B cell (primary cell): ENCODE measurements around the gene CHCHD1. TPM values are rescaled to one million over a fixed set of nuclear protein-coding genes. Genes with fewer than 3 reads are reported as not detected.
"Not testable (repeated sequence)": the region's sequence is repeated elsewhere in the genome, so short reads cannot be mapped to it uniquely, and the experiment has no call there.

Experiments used
- ATAC-seq: fragments of 200-7000 bp; cut with Tn5 transposase; one replicate; pipeline ENCODE4 v1.10.0; 2021; ENCODE audit warnings: low read depth, mild to moderate bottlenecking, moderate number of reproducible peaks, moderate library complexity
- CTCF ChIA-PET: fragments of 350-600 bp; sonication (Branson Sonifier 250); formaldehyde crosslinking; loops from one replicate; lab custom pipeline; 2021; ENCODE audit warnings: antibody characterized with exemption, inconsistent platforms; lab: Charles Lee
- POLR2A ChIA-PET: fragments of 350-600 bp; sonication (Branson Sonifier 250); formaldehyde crosslinking; loops from one replicate; lab custom pipeline; 2021; ENCODE audit warnings: antibody characterized with exemption; lab: Charles Lee
- DNase-seq: peaks from one replicate; pipeline ENCODE4 v3.0.0; 2013
- H2AFZ ChIP-seq: 2 replicates; pipeline ENCODE4 v1.6.1; 2012; ENCODE audit warnings: mild to moderate bottlenecking, low read depth, low read length; ENCODE audit not compliant: insufficient read depth, poor library complexity, severe bottlenecking
- H3K27ac ChIP-seq, 2 donors: 1 replicate in 1 of 2; 2 replicates in 1 of 2; pipeline ENCODE4 v1.5.1; 2012 to 2013; ENCODE audit warnings: low read length in 2 of 2, mild to moderate bottlenecking in 2 of 2, moderate library complexity in 1 of 2
- H3K27me3 ChIP-seq, 4 experiments: fragments of 200-600 bp in 1 of 4; sonication (generic) in 1 of 4; replicated peaks in 1 of 4; 1 replicate in 2 of 4; 2 replicates in 2 of 4; pipeline versions ENCODE4 v1.6.1 to v1.7.0; 2013 to 2016; ENCODE audit warnings: low read length in 3 of 4, mild to moderate bottlenecking in 2 of 4, mixed read lengths in 1 of 4, moderate library complexity in 1 of 4; ENCODE audit not compliant: insufficient read depth in 4 of 4, control insufficient read depth in 3 of 4; ENCODE audit errors: control extremely low read depth in 1 of 4
- H3K36me3 ChIP-seq, 2 experiments: replicated peaks in 1 of 2; 1 replicate in 1 of 2; 2 replicates in 1 of 2; pipeline versions ENCODE4 v1.6.1 to v1.7.1; 2013; ENCODE audit warnings: low read length in 1 of 2; ENCODE audit not compliant: insufficient read depth in 2 of 2, control insufficient read depth in 1 of 2; ENCODE audit errors: control extremely low read depth in 1 of 2, extremely low read depth in 1 of 2
- H3K4me1 ChIP-seq, 2 donors: fragments of 200-600 bp in 1 of 2; sonication (generic) in 1 of 2; 1 replicate in 1 of 2; 2 replicates in 1 of 2; pipeline versions ENCODE4 v1.5.1 to v1.6.1; 2013 to 2017; ENCODE audit warnings: low read length in 2 of 2; ENCODE audit not compliant: control insufficient read depth in 2 of 2, insufficient read depth in 2 of 2
- H3K4me2 ChIP-seq: replicated peaks from 2 replicates; pipeline ENCODE3; 2012; ENCODE audit warnings: mild to moderate bottlenecking, low read depth, low read length; ENCODE audit not compliant: poor library complexity, severe bottlenecking
- H3K4me3 ChIP-seq, 5 experiments: fragments of 200-600 bp in 1 of 5; sonication (generic) in 1 of 5; 1 replicate in 3 of 5; 2 replicates in 2 of 5; pipeline versions ENCODE4 v1.5.1 to v1.7.0; 2011 to 2016; ENCODE audit warnings: low read length in 4 of 5, mild to moderate bottlenecking in 4 of 5, low read depth in 2 of 5, control low read depth in 1 of 5, moderate library complexity in 1 of 5; ENCODE audit not compliant: insufficient read depth in 1 of 5; ENCODE audit errors: control extremely low read depth in 1 of 5, extremely low read depth in 1 of 5
- H3K79me2 ChIP-seq: fragments of 200-600 bp; sonication (generic); one replicate; pipeline ENCODE4 v1.6.0; 2016; ENCODE audit warnings: low read length; ENCODE audit not compliant: control insufficient read depth, insufficient read depth
- H3K9ac ChIP-seq: fragments of 200-600 bp; sonication (generic); 2 replicates; pipeline ENCODE4 v1.6.1; 2017; ENCODE audit warnings: mild to moderate bottlenecking, low read length, moderate library complexity
- H3K9me3 ChIP-seq, 3 donors: one replicate each; pipeline versions ENCODE4 v1.6.1 to v1.7.1; 2013; ENCODE audit warnings: low read length in 2 of 3; ENCODE audit not compliant: control insufficient read depth in 2 of 3, insufficient read depth in 1 of 3; ENCODE audit errors: control extremely low read depth in 1 of 3
- H4K20me1 ChIP-seq: 2 replicates; pipeline ENCODE4 v1.6.0; 2012; ENCODE audit warnings: mild to moderate bottlenecking, low read length; ENCODE audit not compliant: insufficient read depth, control insufficient read depth, poor library complexity, severe bottlenecking
- H3K27ac Mint-ChIP-seq: one replicate; pipeline ENCODE4 v1.8.0; 2021; ENCODE audit warnings: mixed read lengths
- H3K27me3 Mint-ChIP-seq: one replicate; pipeline ENCODE4 v1.8.0; 2021; ENCODE audit warnings: mixed read lengths
- H3K4me1 Mint-ChIP-seq: one replicate; pipeline ENCODE4 v1.8.0; 2021; ENCODE audit warnings: mixed read lengths
- H3K4me3 Mint-ChIP-seq: one replicate; pipeline ENCODE4 v1.8.0; 2021; ENCODE audit warnings: mixed read lengths
- H3K9me3 Mint-ChIP-seq: one replicate; pipeline ENCODE4 v1.8.0; 2022; ENCODE audit warnings: mixed read lengths; ENCODE audit not compliant: insufficient read depth
- CTCF ChIP-seq: fragments of 200-600 bp; IDR thresholded peaks from one replicate; pipeline ENCODE4 v1.8.0; 2022; ENCODE audit warnings: antibody characterized with exemption, mild to moderate bottlenecking
- WGBS: methylation state at CpG from one replicate; pipeline ENCODE4 v1.1.5; 2013; ENCODE audit warnings: missing lambda C conversion rate; ENCODE audit not compliant: insufficient coverage; 5-methylcytosine and 5-hydroxymethylcytosine counted together
- intact Hi-C: fragments of 100-400 bp; cut with micrococcal nuclease; formaldehyde crosslinking; loops from one replicate; pipeline ENCODE4 v1.10.0; 2022
- polyA plus RNA-seq: library from polyadenylated mRNA; depleted of rRNA; stranded (reverse); fragments of >200 nt; gene quantifications from 2 replicates; pipeline ENCODE4 v1.2.3, GENCODE V29; 2012
- small RNA-seq: library from RNA; depleted of rRNA; stranded (forward); fragments of <200 nt; gene quantifications from one replicate; pipeline ENCODE3, GENCODE V24; 2012; ENCODE audit warnings: low replicate concordance, low read depth; ENCODE audit not compliant: insufficient read length
- total RNA-seq, 2 donors: library from RNA; stranded (reverse); fragments of 120-200 nt in 1 of 2; gene quantifications; 1 replicate in 1 of 2; 2 replicates in 1 of 2; pipeline versions ENCODE4 v1.2.3 to v1.2.4, GENCODE V29; 2013 to 2022

The CHCHD1 gene
- total and polyA plus RNA-seq, 2 donors (not counting 1 experiment from before 2014, with no cell fraction given) = 11.9 to 14.7 TPM

- Histone ChIP-seq H3K27ac (no peak overlapping the region), H3K27me3 (no peaks in the 10 kb centered on the region), H2AFZ (no peak overlapping the region), H3K4me3 (no peak overlapping the region), H4K20me1 (no peaks in the 10 kb centered on the region), H3K9me3 (no peaks in the 10 kb centered on the region), H3K4me1 (no peaks in the 10 kb centered on the region), H3K9ac (no peak overlapping the region), H3K79me2 (no peaks in the 10 kb centered on the region), H3K36me3 (peaks cover 0 to 51% of the 10 kb centered on the region in 2 experiments), H3K4me2 (no peak overlapping the region)
- ATAC-seq (no peak), DNase-seq (no peak)
- Mint-ChIP-seq H3K4me3 (no peak overlapping the region), H3K27ac (no peak overlapping the region), H3K9me3 (no peaks in the 10 kb centered on the region), H3K4me1 (no peaks in the 10 kb centered on the region), H3K27me3 (no peaks in the 10 kb centered on the region)
- no peak for TF ChIP-seq CTCF
- CTCF ChIA-PET = interaction anchor here (0.8 kb wide), 1 partner anchor 51 kb away, joined by 3 read pairs; no protein-coding TSS in a partner anchor
- POLR2A ChIA-PET = no interaction called here
- intact Hi-C loops = no loop called here
- WGBS = 90% methylated on average over 2 of the region's 6 CpGs
Measured at GRCh38 chr10:73828161-73828560, 46.3 kb downstream of the CHCHD1 start.

DNA sequence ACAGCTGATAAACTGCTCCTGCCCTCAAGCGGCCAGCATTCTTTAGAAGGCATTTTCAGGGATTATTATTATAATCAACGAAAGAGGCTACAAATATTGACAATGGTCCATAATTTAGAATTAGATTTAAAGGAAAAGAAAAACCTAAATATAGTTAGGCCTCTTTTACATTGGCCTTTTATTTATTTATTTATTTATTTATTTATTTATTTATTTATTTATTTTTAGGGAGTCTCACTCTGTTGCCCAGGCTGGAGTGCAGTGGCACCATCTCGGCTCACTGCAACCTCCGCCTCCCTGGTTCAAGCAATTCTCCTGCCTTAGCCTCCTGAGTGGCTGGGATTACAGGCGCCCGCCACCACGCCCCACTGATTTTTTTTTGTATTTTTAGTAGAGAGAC, 47.2 kb downstream of the CHCHD1 start:
- DNase-seq, H3K27ac ChIP-seq, H3K4me1 ChIP-seq, POLR2A ChIA-PET, H3K9me3 ChIP-seq, H3K4me3 Mint-ChIP-seq, ATAC-seq, H3K9ac ChIP-seq, H3K9me3 Mint-ChIP-seq, H3K27me3 Mint-ChIP-seq, H3K79me2 ChIP-seq, H3K4me2 ChIP-seq, H3K4me1 Mint-ChIP-seq, H4K20me1 ChIP-seq, intact Hi-C loops, H3K4me3 ChIP-seq, H3K27me3 ChIP-seq, H2AFZ ChIP-seq, H3K27ac Mint-ChIP-seq: not testable (repeated sequence)
- CTCF ChIA-PET = interaction anchor here (0.8 to 1.0 kb wide), 2 partner anchors 10 to 50 kb away, joined by 3 read pairs; no protein-coding TSS in a partner anchor
- 95% methylated on average over 2 of the region's 7 CpGs for WGBS
- peaks cover 0 to 44% of the 10 kb centered on the region in 2 experiments for H3K36me3 ChIP-seq

Small RNA genes lying within 50 kb of the gene (small RNA-seq; reads per million reads assigned to genes)
- gene AC022400.4 (not detected), gene AC022400.9 (not detected), gene ZSWIM8-AS1 (not detected)

Other genes with a start within 250 kb of the CHCHD1 start
- gene USP54, start 190.7 kb upstream of the CHCHD1 start, total RNA-seq = 12.9 and 14.3 TPM in 2 replicates
- gene USP54, start 190.7 kb upstream of the CHCHD1 start, polyA plus RNA-seq = 2.3 and 2.8 TPM in 2 replicates
- not detected in 2 replicates for gene MYOZ1, start 140.6 kb upstream of the CHCHD1 start, total RNA-seq
- not detected in 2 replicates for gene MYOZ1, start 140.6 kb upstream of the CHCHD1 start, polyA plus RNA-seq
- gene SYNPO2L, start 126.0 kb upstream of the CHCHD1 start, total RNA-seq = 0.07 TPM in 1 of 2 replicates, not detected in the other
- gene SYNPO2L, start 126.0 kb upstream of the CHCHD1 start, polyA plus RNA-seq = 0.03 TPM in 1 of 2 replicates, not detected in the other
- 11.5 and 18.4 TPM in 2 replicates for gene AGAP5, start 83.9 kb upstream of the CHCHD1 start, total RNA-seq
- 9.9 and 12.9 TPM in 2 replicates for gene AGAP5, start 83.9 kb upstream of the CHCHD1 start, polyA plus RNA-seq
- gene SEC24C, start 37.7 kb upstream of the CHCHD1 start, total RNA-seq = 78.7 and 80.5 TPM in 2 replicates
- 60.2 and 63.1 TPM in 2 replicates for gene SEC24C, start 37.7 kb upstream of the CHCHD1 start, polyA plus RNA-seq
- 110 and 113 TPM in 2 replicates for gene ZSWIM8, start 3.6 kb downstream of the CHCHD1 start, total RNA-seq
- gene ZSWIM8, start 3.6 kb downstream of the CHCHD1 start, polyA plus RNA-seq = 111 and 147 TPM in 2 replicates
- gene NDST2, start 29.6 kb downstream of the CHCHD1 start, total RNA-seq = 72.8 and 76.3 TPM in 2 replicates
- 39.1 and 49.9 TPM in 2 replicates for gene NDST2, start 29.6 kb downstream of the CHCHD1 start, polyA plus RNA-seq
- 42.7 and 45.1 TPM in 2 replicates for gene CAMK2G, start 92.5 kb downstream of the CHCHD1 start, total RNA-seq
- gene CAMK2G, start 92.5 kb downstream of the CHCHD1 start, polyA plus RNA-seq = 45.9 and 48.7 TPM in 2 replicates
- not detected in 2 replicates for gene PLAU, start 129.1 kb downstream of the CHCHD1 start, total RNA-seq
- 0.04 and 0.52 TPM in 2 replicates for gene PLAU, start 129.1 kb downstream of the CHCHD1 start, polyA plus RNA-seq
- gene VCL, start 216.1 kb downstream of the CHCHD1 start, total RNA-seq = 29.8 and 37.0 TPM in 2 replicates
- 9.6 and 13.1 TPM in 2 replicates for gene VCL, start 216.1 kb downstream of the CHCHD1 start, polyA plus RNA-seq